ENCODE data around the gene NVL.
"Not testable (repeated sequence)": the region's sequence is repeated elsewhere in the genome, so short reads cannot be mapped to it uniquely, and the experiment has no call there.

Gene NVL

GRCh38 chr1:224329842-224330753, at the start of gene NVL:
Gene NVL (minus strand): TSS chr1:224330172. CDS start chr1:224330127, 45 bp downstream.
- DNase-seq (ENCODE audit: low spot score) = peak; percentile 75
- Mint-ChIP-seq H3K4me3 (peak within 1 kb of the TSS; percentile 98), H3K9me3 (peaks cover 8% of the 10 kb centered on the region), H3K36me3 (ENCODE audit: low read depth) (peaks cover 19% of the 10 kb centered on the region), H3K27me3 (ENCODE audit: low read depth) (no peaks in the 10 kb centered on the region), H3K27ac (peak within 1 kb of the TSS; percentile 99), H3K4me1 (ENCODE audit: low read depth) (peaks cover 41% of the 10 kb centered on the region)

GRCh38 chr1:224378855-224379631, 49.1 kb upstream of the NVL start:
- Mint-ChIP-seq H3K4me1 (ENCODE audit: low read depth) (peaks cover 86% of the 10 kb centered on the region), H3K4me3 (peak overlapping the region; percentile 67), H3K9me3 (no peaks in the 10 kb centered on the region), H3K27me3 (ENCODE audit: low read depth) (no peaks in the 10 kb centered on the region), H3K27ac (peak overlapping the region; percentile 60), H3K36me3 (ENCODE audit: low read depth) (peaks cover 68% of the 10 kb centered on the region)
- DNase-seq (ENCODE audit: low spot score) = no peak

GRCh38 chr1:224377676-224378006, 47.7 kb upstream of the NVL start:
- H3K27ac Mint-ChIP-seq = peak overlapping the region; percentile 92
- no peaks in the 10 kb centered on the region for H3K9me3 Mint-ChIP-seq
- DNase-seq (ENCODE audit: low spot score) = peak; percentile 55
- no peaks in the 10 kb centered on the region for H3K27me3 Mint-ChIP-seq (ENCODE audit: low read depth)
- peaks cover 74% of the 10 kb centered on the region for H3K36me3 Mint-ChIP-seq (ENCODE audit: low read depth)
- H3K4me3 Mint-ChIP-seq = peak overlapping the region; percentile 70
- peaks cover 85% of the 10 kb centered on the region for H3K4me1 Mint-ChIP-seq (ENCODE audit: low read depth)

GRCh38 chr1:224375059-224375458, 45.1 kb upstream of the NVL start:
- Mint-ChIP-seq H3K27me3 (ENCODE audit: low read depth) (no peaks in the 10 kb centered on the region), H3K36me3 (ENCODE audit: low read depth) (peaks cover 80% of the 10 kb centered on the region), H3K9me3 (no peaks in the 10 kb centered on the region), H3K4me3 (peak overlapping the region; percentile 23), H3K4me1 (ENCODE audit: low read depth) (peaks cover 70% of the 10 kb centered on the region), H3K27ac (peak overlapping the region; percentile 76)
- no peak for DNase-seq (ENCODE audit: low spot score)

- H3K4me3 Mint-ChIP-seq = no peak overlapping the region
- no peaks in the 10 kb centered on the region for H3K27me3 Mint-ChIP-seq (ENCODE audit: low read depth)
- no peaks in the 10 kb centered on the region for H3K9me3 Mint-ChIP-seq
- H3K27ac Mint-ChIP-seq = no peak overlapping the region
- H3K36me3 Mint-ChIP-seq (ENCODE audit: low read depth) = peaks cover 85% of the 10 kb centered on the region
- H3K4me1 Mint-ChIP-seq (ENCODE audit: low read depth) = peaks cover 61% of the 10 kb centered on the region
- DNase-seq (ENCODE audit: low spot score) = no peak
Observed at GRCh38 chr1:224373008-224373590, 43.1 kb upstream of the NVL start.

- Mint-ChIP-seq H3K27ac (no peak overlapping the region), H3K36me3 (ENCODE audit: low read depth) (peaks cover 77% of the 10 kb centered on the region), H3K27me3 (ENCODE audit: low read depth) (no peaks in the 10 kb centered on the region), H3K9me3 (no peaks in the 10 kb centered on the region), H3K4me1 (ENCODE audit: low read depth) (peaks cover 35% of the 10 kb centered on the region), H3K4me3 (no peak overlapping the region)
- no peak for DNase-seq (ENCODE audit: low spot score)
Observed at GRCh38 chr1:224368409-224368808, 38.4 kb upstream of the NVL start.

- Mint-ChIP-seq H3K27me3 (ENCODE audit: low read depth) (no peaks in the 10 kb centered on the region), H3K27ac (no peak overlapping the region), H3K9me3 (no peaks in the 10 kb centered on the region), H3K36me3 (ENCODE audit: low read depth) (peaks cover 33% of the 10 kb centered on the region), H3K4me3 (peak overlapping the region; percentile 89), H3K4me1 (ENCODE audit: low read depth) (peaks cover 31% of the 10 kb centered on the region)
- no peak for DNase-seq (ENCODE audit: low spot score)
Observed at GRCh38 chr1:224359207-224359606, 29.2 kb upstream of the NVL start.

GRCh38 chr1:224358237-224358636, 28.3 kb upstream of the NVL start:
- Mint-ChIP-seq H3K4me3 (peak overlapping the region; percentile 89), H3K27ac (no peak overlapping the region), H3K9me3 (no peaks in the 10 kb centered on the region), H3K27me3 (ENCODE audit: low read depth) (no peaks in the 10 kb centered on the region), H3K36me3 (ENCODE audit: low read depth) (peaks cover 24% of the 10 kb centered on the region), H3K4me1 (ENCODE audit: low read depth) (peaks cover 35% of the 10 kb centered on the region)
- DNase-seq (ENCODE audit: low spot score) = no peak

GRCh38 chr1:224357626-224358124, 27.7 kb upstream of the NVL start:
- no peak for DNase-seq (ENCODE audit: low spot score)
- Mint-ChIP-seq H3K27ac (peak overlapping the region; percentile 82), H3K4me3 (peak overlapping the region; percentile 89), H3K4me1 (ENCODE audit: low read depth) (peaks cover 32% of the 10 kb centered on the region), H3K27me3 (ENCODE audit: low read depth) (no peaks in the 10 kb centered on the region), H3K36me3 (ENCODE audit: low read depth) (peaks cover 20% of the 10 kb centered on the region), H3K9me3 (no peaks in the 10 kb centered on the region)

GRCh38 chr1:224356685-224357625, 27.0 kb upstream of the NVL start, which contains the start of gene CNIH4:
Gene CNIH4 (plus strand): TSS chr1:224356879. CDS start chr1:224356925, 46 bp downstream.
- peaks cover 32% of the 10 kb centered on the region for H3K4me1 Mint-ChIP-seq (ENCODE audit: low read depth)
- peak; percentile 89 for DNase-seq (ENCODE audit: low spot score)
- peaks cover 17% of the 10 kb centered on the region for H3K36me3 Mint-ChIP-seq (ENCODE audit: low read depth)
- H3K9me3 Mint-ChIP-seq = no peaks in the 10 kb centered on the region
- H3K27ac Mint-ChIP-seq = peak within 1 kb of the TSS; percentile 82
- H3K27me3 Mint-ChIP-seq (ENCODE audit: low read depth) = no peaks in the 10 kb centered on the region
- H3K4me3 Mint-ChIP-seq = peak within 1 kb of the TSS; percentile 89

GRCh38 chr1:224353975-224354925, 24.3 kb upstream of the NVL start:
- no peak for DNase-seq (ENCODE audit: low spot score)
- H3K9me3 Mint-ChIP-seq = no peaks in the 10 kb centered on the region
- H3K27ac Mint-ChIP-seq = no peak overlapping the region
- peaks cover 28% of the 10 kb centered on the region for H3K4me1 Mint-ChIP-seq (ENCODE audit: low read depth)
- peaks cover 11% of the 10 kb centered on the region for H3K36me3 Mint-ChIP-seq (ENCODE audit: low read depth)
- H3K27me3 Mint-ChIP-seq (ENCODE audit: low read depth) = no peaks in the 10 kb centered on the region
- H3K4me3 Mint-ChIP-seq = no peak overlapping the region

- H3K27me3 Mint-ChIP-seq (ENCODE audit: low read depth); H3K9me3 Mint-ChIP-seq; H3K36me3 Mint-ChIP-seq (ENCODE audit: low read depth); DNase-seq (ENCODE audit: low spot score); H3K27ac Mint-ChIP-seq; H3K4me3 Mint-ChIP-seq: not testable (repeated sequence)
- peaks cover 23% of the 10 kb centered on the region for H3K4me1 Mint-ChIP-seq (ENCODE audit: low read depth)
Observed at GRCh38 chr1:224352436-224353085, 22.6 kb upstream of the NVL start.

All from T-helper 2 cell treated with Interferon-gamma antibody and Interleukin-4, amounts not matched to agents 5 μg/mL and 100 μg/mL, for 36 hours (primary cell).